OCI-LY3 (cell line): ENCODE data around the gene PDE4D.

Experiments used
- H2AFZ ChIP-seq: fragments of 200-600, 300-600 bp; shearing (Covaris generic); 2 replicates; pipeline ENCODE4 v1.6.0; 2014; ENCODE audit warnings: antibody characterized with exemption, low read depth, low read length
- H3K27ac ChIP-seq: fragments of 200-600, 300-600 bp; sonication (generic); 2 replicates; pipeline ENCODE4 v1.5.1; 2014; ENCODE audit warnings: mild to moderate bottlenecking, low read length, moderate library complexity, mixed read lengths
- H3K27me3 ChIP-seq: fragments of 200-600, 300-600 bp; sonication (generic); 2 replicates; pipeline ENCODE4 v1.6.1; 2014; ENCODE audit warnings: low read depth, low read length, mixed read lengths
- H3K36me3 ChIP-seq: fragments of 200-600, 300-600 bp; sonication (generic); replicated peaks from 2 replicates; pipeline ENCODE3; 2014; ENCODE audit warnings: low read depth, low read length, mixed read lengths
- H3K4me1 ChIP-seq: fragments of 300-600, 200-600 bp; sonication (generic); 2 replicates; pipeline ENCODE4 v1.6.1; 2014; ENCODE audit warnings: low read length, mixed read lengths
- H3K4me2 ChIP-seq: fragments of 200-600, 300-600 bp; sonication (generic); 2 replicates; pipeline ENCODE4 v1.6.1; 2014; ENCODE audit warnings: low read length, mixed read lengths
- H3K4me3 ChIP-seq: fragments of 300-600, 200-600 bp; sonication (generic); 2 replicates; pipeline ENCODE4 v1.5.1; 2014; ENCODE audit warnings: antibody characterized with exemption, mild to moderate bottlenecking, low read length, moderate library complexity
- H3K79me2 ChIP-seq: fragments of 300-600, 200-600 bp; shearing (Covaris generic); 2 replicates; pipeline ENCODE4 v1.6.1; 2014; ENCODE audit warnings: mild to moderate bottlenecking, low read length, mixed read lengths
- H3K9ac ChIP-seq: fragments of 300-600, 200-600 bp; shearing (Covaris generic); 2 replicates; pipeline ENCODE4 v1.6.0; 2014; ENCODE audit warnings: mild to moderate bottlenecking, low read length, moderate library complexity
- H3K9me3 ChIP-seq: fragments of 200-600, 300-600 bp; shearing (Covaris generic); 2 replicates; pipeline ENCODE4 v1.6.1; 2014; ENCODE audit warnings: low read length, mixed read lengths; ENCODE audit not compliant: insufficient read depth
- H4K20me1 ChIP-seq: fragments of 200-600, 300-600 bp; sonication (generic); 2 replicates; pipeline ENCODE4 v1.6.1; 2016; ENCODE audit warnings: low read length, mixed read lengths; ENCODE audit not compliant: insufficient read depth
- CTCF ChIP-seq: fragments of 200-600, 300-600 bp; sonication (generic); IDR thresholded peaks from 2 replicates; pipeline ENCODE4 v1.5.1; 2014; ENCODE audit warnings: antibody characterized with exemption, low read length, low read depth
- EZH2phosphoT487 ChIP-seq: fragments of 200-600 bp; shearing (Covaris generic); IDR thresholded peaks from 2 replicates; pipeline ENCODE4 v1.6.1; 2018; ENCODE audit warnings: antibody characterized with exemption, mixed run types, low read depth

PDE4D gene

DNA sequence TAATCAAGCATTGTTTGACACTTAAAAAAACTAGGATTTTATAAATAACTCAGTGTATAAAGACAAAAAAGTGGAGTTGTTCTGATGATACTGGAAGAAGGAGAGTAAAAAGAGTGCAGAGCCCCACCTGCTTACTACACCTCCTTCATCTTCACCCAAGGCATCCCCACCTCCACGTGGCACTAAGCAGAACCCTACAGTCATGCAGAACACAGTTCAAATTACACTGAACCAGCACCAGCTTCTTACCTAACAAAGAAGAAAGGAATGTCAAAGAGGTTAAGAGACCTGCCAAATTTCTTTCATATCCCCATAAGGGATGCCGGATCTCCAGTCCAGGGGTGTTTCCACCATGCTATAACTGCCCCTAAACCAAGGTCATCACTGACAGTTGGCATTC, 55.5 kb downstream of the PDE4D start:
- no peak for TF ChIP-seq CTCF
- TF ChIP-seq EZH2phosphoT487: no peak

DNA sequence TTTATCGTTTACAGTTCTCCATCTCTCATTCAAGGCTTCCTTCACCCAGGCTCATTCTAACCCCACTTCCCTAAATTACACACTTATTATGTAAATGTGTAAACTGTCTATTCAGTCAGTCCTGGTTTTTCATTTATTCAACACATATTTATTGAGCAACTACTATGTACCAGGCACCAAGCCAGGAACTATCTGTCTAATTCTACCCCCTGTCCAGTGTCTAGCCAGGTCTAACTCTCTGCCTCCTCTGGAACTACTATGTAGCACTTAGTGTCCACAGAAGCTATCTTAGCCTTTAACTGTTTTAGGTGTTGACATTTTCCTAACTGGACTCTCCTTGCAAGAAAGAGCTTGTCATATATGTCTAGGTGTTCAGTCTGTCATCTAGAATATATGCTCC, 56.5 kb downstream of the PDE4D start:
- no peaks in the 10 kb centered on the region for H3K27me3 ChIP-seq
- H3K9ac ChIP-seq: no peak overlapping the region
- no peak overlapping the region for H2AFZ ChIP-seq
- no peak for TF ChIP-seq CTCF
- no peak for TF ChIP-seq EZH2phosphoT487
- no peaks in the 10 kb centered on the region for H3K79me2 ChIP-seq
- no peaks in the 10 kb centered on the region for H4K20me1 ChIP-seq
- no peaks in the 10 kb centered on the region for H3K9me3 ChIP-seq
- H3K4me3 ChIP-seq: no peak overlapping the region
- no peak overlapping the region for H3K27ac ChIP-seq
- no peaks in the 10 kb centered on the region for H3K4me1 ChIP-seq
- no peaks in the 10 kb centered on the region for H3K36me3 ChIP-seq
- H3K4me2 ChIP-seq: no peak overlapping the region

More for the DNA sequence above, 55.5 kb downstream of the PDE4D start:
- H3K27me3 ChIP-seq: no peaks in the 10 kb centered on the region
- H3K9me3 ChIP-seq: no peaks in the 10 kb centered on the region
- no peaks in the 10 kb centered on the region for H4K20me1 ChIP-seq
- no peaks in the 10 kb centered on the region for H3K79me2 ChIP-seq
- no peaks in the 10 kb centered on the region for H3K4me1 ChIP-seq
- H3K36me3 ChIP-seq: no peaks in the 10 kb centered on the region
- no peak overlapping the region for H3K4me3 ChIP-seq
- no peak overlapping the region for H3K4me2 ChIP-seq
- no peak overlapping the region for H3K27ac ChIP-seq
- H2AFZ ChIP-seq: no peak overlapping the region
- no peak overlapping the region for H3K9ac ChIP-seq

DNA sequence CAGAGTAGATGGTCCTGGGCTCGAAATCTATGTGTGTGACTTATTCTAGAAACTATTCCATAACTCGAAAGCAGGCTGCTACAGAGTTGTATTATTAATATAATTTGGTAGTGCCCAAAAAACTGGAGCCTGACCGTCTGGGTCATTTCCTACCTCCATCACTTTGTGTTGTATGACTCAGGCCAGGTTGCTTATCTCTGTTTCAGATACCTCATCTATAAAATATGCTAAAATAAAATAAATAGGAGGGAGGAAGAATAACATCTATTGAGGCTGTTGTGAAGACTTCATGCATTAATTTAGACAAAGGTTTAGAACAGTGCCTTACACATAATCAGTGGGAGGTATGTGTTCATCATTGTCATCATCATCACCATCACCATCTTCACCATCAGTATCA, 57.7 kb downstream of the PDE4D start:
- H3K9me3 ChIP-seq: no peaks in the 10 kb centered on the region
- H3K4me3 ChIP-seq: no peak overlapping the region
- H3K36me3 ChIP-seq: no peaks in the 10 kb centered on the region
- TF ChIP-seq CTCF (no peak), EZH2phosphoT487 (no peak)
- H3K4me2 ChIP-seq: no peak overlapping the region
- no peaks in the 10 kb centered on the region for H3K79me2 ChIP-seq
- H3K9ac ChIP-seq: no peak overlapping the region
- no peaks in the 10 kb centered on the region for H3K4me1 ChIP-seq
- H3K27ac ChIP-seq: no peak overlapping the region
- no peaks in the 10 kb centered on the region for H4K20me1 ChIP-seq
- no peaks in the 10 kb centered on the region for H3K27me3 ChIP-seq
- no peak overlapping the region for H2AFZ ChIP-seq

- Histone ChIP-seq H2AFZ (no peak overlapping the region), H3K27me3 (no peaks in the 10 kb centered on the region), H3K4me1 (no peaks in the 10 kb centered on the region), H3K4me2 (no peak overlapping the region), H3K9me3 (no peaks in the 10 kb centered on the region), H3K79me2 (no peaks in the 10 kb centered on the region), H3K36me3 (no peaks in the 10 kb centered on the region), H3K9ac (no peak overlapping the region), H3K4me3 (no peak overlapping the region), H4K20me1 (no peaks in the 10 kb centered on the region), H3K27ac (no peak overlapping the region)
- TF ChIP-seq EZH2phosphoT487 (no peak), CTCF (no peak)
Observed at GRCh38 chr5:59833448-59833847, 60.1 kb downstream of the PDE4D start.
